HepG2 (cell line): ENCODE results near the gene SLC22A12. TPM values are rescaled to one million over a fixed set of nuclear protein-coding genes. Genes with fewer than 3 reads are reported as not detected.

Experiments used
- ATAC-seq: fragments of 200-7000 bp; cut with Tn5 transposase; 3 replicates; pipeline ENCODE4 v1.9.1; 2020; ENCODE audit warnings: mild to moderate bottlenecking, moderate library complexity
- BruUV-seq: library from RNA; stranded (reverse); fragments of 400-500 nt; replicated peaks from 2 replicates; lab custom pipeline; 2021; lab: Mats Ljungman, UMichigan
- CTCF ChIA-PET: fragments of 300-600 bp; formaldehyde crosslinking; extraction: SDS; loops from one replicate; lab custom pipeline; 2021; ENCODE audit warnings: low total read pairs, inconsistent platforms, low intra/inter-chr PET ratio; lab: Yijun Ruan, JAX
- POLR2A ChIA-PET: fragments of 350-600 bp; sonication (Branson Sonifier 250); formaldehyde crosslinking; loops from one replicate; lab custom pipeline; 2020; ENCODE audit warnings: antibody characterized with exemption, inconsistent platforms; lab: Yijun Ruan, JAX
- DNase-seq: peaks from one replicate; pipeline ENCODE4 v3.0.0-alpha.2; 2015; ENCODE audit warnings: low spot score
- FAIRE-seq: peaks from 3 replicates; lab custom pipeline; 2011; peaks lifted over from hg19 to GRCh38; lab: Jason Lieb, UNC
- H2AFZ ChIP-seq: one replicate; pipeline ENCODE4 v1.6.1; 2011; ENCODE audit warnings: low read length, inconsistent platforms
- H3K27ac ChIP-seq: fragments of 300-600 bp; 3 replicates; pipeline ENCODE4 v1.8.0; 2011; ENCODE audit warnings: mixed run types, mild to moderate bottlenecking, mixed read lengths, low read length, inconsistent platforms; ENCODE audit not compliant: insufficient read depth; ENCODE audit errors: extremely low read length
- H3K27me3 ChIP-seq, 2 experiments: fragments of 200-600 bp in 1 of 2; 2 replicates in 1 of 2; 3 replicates in 1 of 2; pipeline versions ENCODE4 v1.6.0 to v1.8.0; 2011; ENCODE audit warnings: low read length in 2 of 2, mild to moderate bottlenecking in 2 of 2, moderate library complexity in 2 of 2, inconsistent platforms in 1 of 2; ENCODE audit not compliant: insufficient read depth in 2 of 2, control insufficient read depth in 1 of 2
- H3K36me3 ChIP-seq, 2 experiments: fragments of 200-600 bp in 1 of 2; replicated peaks in 1 of 2; 2 replicates in 1 of 2; 3 replicates in 1 of 2; pipeline versions ENCODE4 v1.5.1 to v1.8.0; 2011; ENCODE audit warnings: low read length in 2 of 2, inconsistent platforms in 1 of 2; ENCODE audit not compliant: insufficient read depth in 2 of 2, control insufficient read depth in 1 of 2
- H3K4me1 ChIP-seq: 2 replicates; pipeline ENCODE4 v1.5.1; 2012; ENCODE audit warnings: low read length, inconsistent platforms; ENCODE audit not compliant: insufficient read depth
- H3K4me2 ChIP-seq: 2 replicates; pipeline ENCODE4 v1.6.0; 2011; ENCODE audit warnings: low read depth, low read length, inconsistent platforms
- H3K4me3 ChIP-seq, 3 experiments: fragments of 200-600 bp in 1 of 3; sonication (generic), shearing (Covaris generic) in 1 of 3; replicated peaks in 1 of 3; 2 replicates each; pipeline ENCODE4 v1.5.1; 2011 to 2016; ENCODE audit warnings: low read length in 3 of 3, inconsistent platforms in 2 of 3, low read depth in 2 of 3, mild to moderate bottlenecking in 2 of 3, control low read depth in 1 of 3, mixed read lengths in 1 of 3; ENCODE audit not compliant: insufficient read depth in 1 of 3
- H3K79me2 ChIP-seq: one replicate; pipeline ENCODE4 v1.6.1; 2011; ENCODE audit warnings: low read length, inconsistent platforms; ENCODE audit not compliant: insufficient read depth
- H3K9ac ChIP-seq: 2 replicates; pipeline ENCODE4 v1.6.0; 2011; ENCODE audit warnings: mild to moderate bottlenecking, low read depth, low read length, inconsistent platforms; ENCODE audit not compliant: insufficient read depth
- H3K9me3 ChIP-seq: 2 replicates; pipeline ENCODE4 v1.5.1; 2012; ENCODE audit warnings: mild to moderate bottlenecking, low read length
- H4K20me1 ChIP-seq: 2 replicates; pipeline ENCODE4 v1.6.0; 2011; ENCODE audit warnings: inconsistent platforms, mild to moderate bottlenecking, low read length, moderate library complexity; ENCODE audit not compliant: insufficient read depth
- ARNTL ChIP-seq: sonication (generic); formaldehyde crosslinking; IDR thresholded peaks from 2 replicates; pipeline ENCODE4 v1.4.0; 2020; ENCODE audit warnings: mild to moderate bottlenecking, missing genetic modification reagents
- CENPX ChIP-seq: sonication (generic); formaldehyde crosslinking; IDR thresholded peaks from 2 replicates; pipeline ENCODE4 v1.9.0; 2021; ENCODE audit warnings: mild to moderate bottlenecking, missing genetic modification reagents, moderate library complexity
- GATAD1 ChIP-seq: IDR thresholded peaks from 2 replicates; pipeline ENCODE4 v1.6.1; 2016; ENCODE audit warnings: missing genetic modification reagents, missing compliant biosample characterization
- HNRNPLL ChIP-seq: fragments of 200-400 bp; formaldehyde crosslinking; IDR thresholded peaks from 2 replicates; pipeline ENCODE4 v1.6.1; 2017; ENCODE audit warnings: mild to moderate bottlenecking, low read depth, low read length; ENCODE audit not compliant: poor library complexity, severe bottlenecking
- MED13 ChIP-seq: sonication (generic); formaldehyde crosslinking; IDR thresholded peaks from 2 replicates; pipeline ENCODE4 v1.5.0; 2020; ENCODE audit warnings: missing genetic modification reagents
- MYC ChIP-seq: sonication (generic); formaldehyde crosslinking; IDR thresholded peaks from 2 replicates; pipeline ENCODE4 v1.9.0; 2021; ENCODE audit warnings: missing genetic modification reagents, borderline replicate concordance
- TBX3 ChIP-seq: fragments of 450-650 bp; IDR thresholded peaks from 2 replicates; pipeline ENCODE4 v1.6.1; 2017; ENCODE audit warnings: antibody characterized with exemption, mild to moderate bottlenecking, inconsistent platforms, borderline replicate concordance
- ZMYM2 ChIP-seq: sonication (generic); formaldehyde crosslinking; IDR thresholded peaks from 2 replicates; pipeline ENCODE4 v1.8.0; 2022; ENCODE audit warnings: mild to moderate bottlenecking, missing genetic modification reagents
- ZMYM4 ChIP-seq: sonication (generic); formaldehyde crosslinking; IDR thresholded peaks from 2 replicates; pipeline ENCODE4 v1.8.1; 2023; ENCODE audit warnings: mild to moderate bottlenecking, missing genetic modification reagents
- ZNF234 ChIP-seq: sonication (generic); formaldehyde crosslinking; conservative IDR thresholded peaks from 2 replicates; pipeline ENCODE4 v1.5.1; 2020; ENCODE audit warnings: mild to moderate bottlenecking, missing genetic modification reagents
- ZNF570 ChIP-seq: sonication (generic); formaldehyde crosslinking; IDR thresholded peaks from 2 replicates; pipeline ENCODE4 v1.4.0; 2020; ENCODE audit warnings: mild to moderate bottlenecking, missing genetic modification reagents, borderline replicate concordance
- ZNF619 ChIP-seq: sonication (generic); formaldehyde crosslinking; IDR thresholded peaks from 2 replicates; pipeline ENCODE4 v1.4.0; 2020; ENCODE audit warnings: mild to moderate bottlenecking, missing genetic modification reagents
- WGBS: methylation state at CpG from one replicate; pipeline ENCODE4 v1.1.6; 2017; ENCODE audit warnings: low lambda C conversion rate; 5-methylcytosine and 5-hydroxymethylcytosine counted together
- in situ Hi-C: cut with HindIII; loops from 2 replicates; pipeline ENCODE4 v1.10.0; 2017; ENCODE audit warnings: low pct_unique_long_range_greater_than_20kb; ENCODE audit not compliant: extremely low pct_ligation_motif_present
- intact Hi-C: fragments of 100-400 bp; cut with micrococcal nuclease; formaldehyde crosslinking; loops from one replicate; pipeline ENCODE4 v1.10.0; 2022; ENCODE audit not compliant: unreplicated experiment
- polyA plus RNA-seq, 8 experiments: library from polyadenylated mRNA; depleted of rRNA in 3 of 8; stranded (reverse) in 7 of 8; unstranded in 1 of 8; fragments of >200 nt; fragmentation: Illumina TruSeq in 4 of 8; extraction: Trizol in 4 of 8; gene quantifications; 2 replicates each; pipeline versions ENCODE4 v1.2.1 to v1.2.3, GENCODE V29; 2011 to 2016; ENCODE audit warnings: low read depth in 4 of 8, missing spikeins in 1 of 8, mixed read lengths in 1 of 8; ENCODE audit not compliant: insufficient read depth in 1 of 8
- total RNA-seq, 5 experiments: library from RNA; depleted of rRNA; stranded (reverse); fragments of >200 nt; fragmentation: Illumina TruSeq; extraction: Trizol; gene quantifications; 2 replicates each; pipeline ENCODE4 v1.2.3, GENCODE V29; 2016; ENCODE audit warnings: low read depth in 1 of 5
- TF ChIP-seq, protein P1 (sequence below): sonication (generic); formaldehyde crosslinking; IDR thresholded peaks from 2 replicates; pipeline ENCODE4 v1.9.0; 2021; ENCODE audit warnings: missing genetic modification reagents, borderline replicate concordance

The SLC22A12 gene
- total and polyA plus RNA-seq, 2 of the 13 experiments (the other 11 are each of a cell fraction or from before 2014, with no cell fraction given): not detected

GRCh38 chr11:64597671-64598101, 6.7 kb downstream of the SLC22A12 start:
- no peak overlapping the region for H3K9ac ChIP-seq
- DNase-seq (no peak), FAIRE-seq (no peak), ATAC-seq (no peak)
- H3K9me3 ChIP-seq: peaks cover 20% of the 10 kb centered on the region
- in situ Hi-C loops: no loop called here
- H3K36me3 ChIP-seq: no peaks in the 10 kb centered on the region
- no peaks in the 10 kb centered on the region for H4K20me1 ChIP-seq
- intact Hi-C loops: no loop called here
- H3K27ac ChIP-seq: no peak overlapping the region
- peaks cover 6 to 8% of the 10 kb centered on the region in 2 experiments; a peak in 3 of 5 replicates for H3K27me3 ChIP-seq
- no peaks in the 10 kb centered on the region for H3K4me1 ChIP-seq
- 51% methylated on average over 13 of the region's 13 CpGs for WGBS
- H2AFZ ChIP-seq: no peak overlapping the region
- POLR2A ChIA-PET: no interaction called here
- H3K79me2 ChIP-seq: no peaks in the 10 kb centered on the region
- H3K4me2 ChIP-seq: no peak overlapping the region
- CTCF ChIA-PET: no interaction called here
- TF ChIP-seq GATAD1 (CRISPR knock-in tag) (no peak), CENPX (no peak), ZNF619 (CRISPR knock-in tag) (no peak), ZNF234 (CRISPR knock-in tag) (no peak), ZNF570 (no peak), MYC (CRISPR knock-in tag) (no peak), HNRNPLL (no peak), TBX3 (no peak), MED13 (CRISPR knock-in tag) (no peak), ARNTL (CRISPR knock-in tag) (no peak), ZMYM2 (CRISPR knock-in tag) (no peak), ZMYM4 (CRISPR knock-in tag) (no peak)
- TF ChIP-seq, protein P1, sequence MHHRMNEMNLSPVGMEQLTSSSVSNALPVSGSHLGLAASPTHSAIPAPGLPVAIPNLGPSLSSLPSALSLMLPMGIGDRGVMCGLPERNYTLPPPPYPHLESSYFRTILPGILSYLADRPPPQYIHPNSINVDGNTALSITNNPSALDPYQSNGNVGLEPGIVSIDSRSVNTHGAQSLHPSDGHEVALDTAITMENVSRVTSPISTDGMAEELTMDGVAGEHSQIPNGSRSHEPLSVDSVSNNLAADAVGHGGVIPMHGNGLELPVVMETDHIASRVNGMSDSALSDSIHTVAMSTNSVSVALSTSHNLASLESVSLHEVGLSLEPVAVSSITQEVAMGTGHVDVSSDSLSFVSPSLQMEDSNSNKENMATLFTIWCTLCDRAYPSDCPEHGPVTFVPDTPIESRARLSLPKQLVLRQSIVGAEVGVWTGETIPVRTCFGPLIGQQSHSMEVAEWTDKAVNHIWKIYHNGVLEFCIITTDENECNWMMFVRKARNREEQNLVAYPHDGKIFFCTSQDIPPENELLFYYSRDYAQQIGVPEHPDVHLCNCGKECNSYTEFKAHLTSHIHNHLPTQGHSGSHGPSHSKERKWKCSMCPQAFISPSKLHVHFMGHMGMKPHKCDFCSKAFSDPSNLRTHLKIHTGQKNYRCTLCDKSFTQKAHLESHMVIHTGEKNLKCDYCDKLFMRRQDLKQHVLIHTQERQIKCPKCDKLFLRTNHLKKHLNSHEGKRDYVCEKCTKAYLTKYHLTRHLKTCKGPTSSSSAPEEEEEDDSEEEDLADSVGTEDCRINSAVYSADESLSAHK (CRISPR knock-in tag): no peak
- BruUV-seq: no TSS peak
- no peak overlapping the region for H3K4me3 ChIP-seq
